Duodenal mucosa (tissue), 2 donors: ENCODE data around the gene IL7R.

Experiments used
- H3K27ac ChIP-seq: one replicate; pipeline ENCODE4 v1.7.0; 2013; ENCODE audit warnings: low read depth, low read length
- H3K27me3 ChIP-seq, 2 donors: one replicate each; pipeline ENCODE4 v1.7.0; 2013; ENCODE audit warnings: low read length in 2 of 2, control low read depth in 1 of 2; ENCODE audit not compliant: insufficient read depth in 2 of 2, control insufficient read depth in 1 of 2
- H3K36me3 ChIP-seq, 2 donors: one replicate each; pipeline ENCODE4 v1.7.0; 2013; ENCODE audit warnings: low read length in 2 of 2, control low read depth in 1 of 2; ENCODE audit not compliant: insufficient read depth in 2 of 2, control insufficient read depth in 1 of 2
- H3K4me1 ChIP-seq, 2 donors: one replicate each; pipeline ENCODE4 v1.7.0; 2013; ENCODE audit warnings: low read length in 2 of 2, control low read depth in 1 of 2; ENCODE audit not compliant: insufficient read depth in 2 of 2, control insufficient read depth in 1 of 2
- H3K4me3 ChIP-seq, 2 donors: one replicate each; pipeline ENCODE4 v1.7.0; 2013; ENCODE audit warnings: low read length in 2 of 2, low read depth in 1 of 2
- H3K9ac ChIP-seq, 2 donors: one replicate each; pipeline ENCODE4 v1.7.0; 2013; ENCODE audit warnings: low read length in 2 of 2, low read depth in 1 of 2
- H3K9me3 ChIP-seq, 2 donors: one replicate each; pipeline ENCODE4 v1.7.0; 2013; ENCODE audit warnings: low read length in 2 of 2, control low read depth in 1 of 2; ENCODE audit not compliant: control insufficient read depth in 1 of 2

Gene IL7R

DNA sequence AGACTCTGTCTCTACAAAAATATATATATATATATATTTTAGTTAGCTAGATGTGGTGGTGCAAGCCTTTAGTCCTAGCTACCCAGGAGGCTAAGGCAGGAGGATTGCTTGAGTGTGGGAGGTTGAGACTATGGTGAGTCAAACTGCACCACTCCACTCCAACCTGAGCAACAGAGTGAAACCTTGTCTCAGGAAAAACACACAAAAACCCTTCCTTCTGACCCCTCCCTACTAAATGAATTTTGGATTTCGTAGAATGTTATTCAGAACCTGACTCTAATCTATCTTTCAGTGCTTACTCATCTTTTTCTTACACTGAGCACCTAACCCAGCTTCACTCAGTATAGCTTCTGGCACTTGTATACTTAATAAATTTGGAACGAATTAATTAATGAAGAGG is 35.2 kb upstream of the IL7R start:
- H3K27ac ChIP-seq = no peak overlapping the region
- no peak overlapping the region for H3K9ac ChIP-seq
- no peaks in the 10 kb centered on the region for H3K9me3 ChIP-seq
- H3K27me3 ChIP-seq = no peaks in the 10 kb centered on the region
- peaks cover 0 to 2% of the 10 kb centered on the region in 2 donors for H3K4me1 ChIP-seq
- no peak overlapping the region for H3K4me3 ChIP-seq
- no peaks in the 10 kb centered on the region for H3K36me3 ChIP-seq

DNA sequence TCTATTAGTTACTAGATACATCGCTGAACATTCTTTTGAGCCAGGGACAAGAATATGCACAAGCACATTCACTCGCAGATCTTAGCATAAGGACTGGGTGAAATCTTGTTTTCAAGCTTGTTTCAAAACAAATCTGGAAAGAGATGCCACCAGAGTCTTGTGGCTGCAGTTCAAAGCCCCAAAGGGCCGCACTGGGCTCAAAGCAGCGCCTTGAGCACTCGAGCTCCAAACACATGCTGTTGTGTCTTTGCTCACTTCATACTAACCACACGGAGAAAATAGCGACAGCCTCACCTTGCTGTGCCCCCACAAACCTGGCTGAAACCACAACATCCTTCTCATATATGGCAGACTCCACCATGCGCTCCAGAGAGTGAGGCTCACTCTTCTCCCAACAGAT is 34.2 kb upstream of the IL7R start:
- Histone ChIP-seq H3K36me3 (no peaks in the 10 kb centered on the region), H3K4me1 (peaks cover 0 to 2% of the 10 kb centered on the region in 2 donors), H3K27me3 (no peaks in the 10 kb centered on the region), H3K4me3 (no peak overlapping the region), H3K9me3 (no peaks in the 10 kb centered on the region), H3K27ac (no peak overlapping the region), H3K9ac (no peak overlapping the region)

DNA sequence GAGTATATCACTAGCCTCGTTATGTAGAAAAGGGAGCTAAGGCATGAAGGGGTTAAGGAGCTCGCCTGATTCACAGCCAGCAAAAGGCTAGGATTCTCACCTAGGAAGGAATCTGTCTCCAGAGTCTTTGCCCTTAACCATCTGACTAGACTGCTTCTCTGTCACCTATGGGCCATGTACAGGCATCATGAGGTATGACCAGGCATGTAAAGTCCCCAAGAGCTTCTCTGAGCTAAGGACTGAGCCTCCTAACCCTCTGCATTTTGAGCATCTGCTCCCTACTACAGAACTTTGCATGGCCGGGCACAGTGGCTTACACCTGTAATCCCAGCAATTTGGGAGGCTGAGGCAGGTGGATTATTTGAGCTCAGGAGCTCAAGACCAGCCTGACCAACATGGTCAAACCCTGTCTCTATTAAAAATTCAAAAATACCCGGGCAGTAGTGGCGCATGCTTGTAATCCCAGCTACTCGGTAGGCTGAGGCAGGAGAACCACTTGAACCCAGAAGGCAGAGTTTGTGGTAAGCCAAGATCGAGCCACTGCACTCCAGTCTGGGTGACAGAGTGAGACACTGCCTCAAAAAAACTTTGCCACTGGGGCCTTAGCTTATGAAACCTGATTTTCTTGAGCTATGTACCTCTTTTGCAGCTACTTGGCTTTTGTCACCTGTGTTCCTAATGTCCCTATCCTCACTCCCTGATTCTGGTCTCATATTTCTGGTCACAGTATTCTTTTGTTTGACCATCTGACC is 33.2 kb upstream of the IL7R start:
- Histone ChIP-seq H3K36me3 (no peaks in the 10 kb centered on the region), H3K4me1 (peaks cover 0 to 2% of the 10 kb centered on the region in 2 donors), H3K9ac (no peak overlapping the region), H3K27ac (no peak overlapping the region), H3K4me3 (no peak overlapping the region), H3K9me3 (no peaks in the 10 kb centered on the region), H3K27me3 (no peaks in the 10 kb centered on the region)

- Histone ChIP-seq H3K36me3 (no peaks in the 10 kb centered on the region), H3K9me3 (no peaks in the 10 kb centered on the region), H3K27ac (no peak overlapping the region), H3K4me1 (peaks cover 0 to 2% of the 10 kb centered on the region in 2 donors), H3K4me3 (no peak overlapping the region), H3K9ac (no peak overlapping the region), H3K27me3 (no peaks in the 10 kb centered on the region)
Measured at GRCh38 chr5:35826056-35826455, 30.6 kb upstream of the IL7R start.

DNA sequence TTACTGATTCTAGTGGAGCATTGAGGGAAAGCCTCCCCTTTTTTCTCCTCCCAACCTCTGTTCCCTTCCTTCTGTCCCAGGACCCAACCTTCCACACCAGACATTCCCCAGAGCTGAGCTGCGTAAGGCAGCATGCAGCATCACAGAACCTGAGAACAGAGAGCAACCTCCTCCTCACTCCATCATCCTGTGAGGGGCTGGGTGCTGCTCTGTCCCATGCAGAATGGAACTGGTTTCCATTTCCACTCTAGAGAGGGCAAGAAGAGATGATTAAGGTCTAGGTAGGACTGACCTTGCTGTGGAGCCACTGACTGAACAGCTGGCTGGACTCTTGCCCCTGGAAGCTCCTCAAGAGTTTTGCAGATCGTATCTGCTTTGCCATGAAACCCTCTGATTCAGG is 30.1 kb upstream of the IL7R start:
- no peak overlapping the region for H3K27ac ChIP-seq

GRCh38 chr5:35828082-35828598 is 28.6 kb upstream of the IL7R start:
- no peaks in the 10 kb centered on the region for H3K9me3 ChIP-seq
- H3K9ac ChIP-seq = no peak overlapping the region
- H3K36me3 ChIP-seq = no peaks in the 10 kb centered on the region
- no peak overlapping the region for H3K4me3 ChIP-seq
- H3K4me1 ChIP-seq = no peaks in the 10 kb centered on the region
- H3K27me3 ChIP-seq = no peaks in the 10 kb centered on the region
- no peak overlapping the region for H3K27ac ChIP-seq

More for the DNA sequence above, 30.1 kb upstream of the IL7R start:
- no peaks in the 10 kb centered on the region for H3K9me3 ChIP-seq
- no peaks in the 10 kb centered on the region for H3K36me3 ChIP-seq
- no peak overlapping the region for H3K4me3 ChIP-seq
- no peaks in the 10 kb centered on the region for H3K27me3 ChIP-seq
- no peaks in the 10 kb centered on the region for H3K4me1 ChIP-seq
- H3K9ac ChIP-seq = no peak overlapping the region

DNA sequence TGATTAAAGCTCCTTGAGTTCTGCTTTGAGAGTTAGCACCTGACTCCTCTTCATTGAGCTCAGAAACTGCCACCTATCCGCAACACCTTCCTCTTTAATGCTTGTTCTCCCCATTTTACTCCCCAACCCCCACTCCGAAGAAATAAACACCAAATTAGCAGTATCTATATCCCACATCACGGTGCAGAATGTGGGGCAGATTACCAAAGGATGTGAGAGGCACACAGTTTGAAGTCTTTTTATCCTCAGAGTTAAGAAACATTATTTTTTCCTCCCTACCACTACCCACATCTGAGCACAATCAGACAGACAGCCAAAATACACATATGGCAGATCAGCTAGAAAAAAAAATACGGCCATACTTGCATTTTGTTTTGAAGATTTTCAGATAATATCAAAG is 26.1 kb upstream of the IL7R start:
- no peaks in the 10 kb centered on the region for H3K27me3 ChIP-seq
- H3K27ac ChIP-seq = no peak overlapping the region
- no peaks in the 10 kb centered on the region for H3K4me1 ChIP-seq
- H3K36me3 ChIP-seq = no peaks in the 10 kb centered on the region
- no peaks in the 10 kb centered on the region for H3K9me3 ChIP-seq
- H3K4me3 ChIP-seq = no peak overlapping the region
- H3K9ac ChIP-seq = no peak overlapping the region

DNA sequence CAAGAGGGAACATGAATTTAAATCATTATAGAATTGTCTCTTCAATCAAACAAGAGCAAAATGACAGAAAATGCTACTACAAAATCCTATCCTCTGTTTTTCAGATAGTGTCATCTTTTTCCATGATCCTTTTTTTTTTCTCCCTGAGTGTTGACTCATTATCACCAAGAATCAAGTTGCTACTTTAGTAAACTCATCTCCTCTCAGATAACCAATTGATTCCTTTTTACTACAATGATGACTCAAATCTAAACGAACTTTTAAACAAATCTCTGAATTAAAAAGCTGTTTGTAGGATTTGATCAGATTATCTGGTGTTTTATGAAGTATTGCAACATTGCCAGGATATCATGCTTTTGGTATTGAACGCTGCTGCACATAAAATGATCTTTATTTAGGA is 23.9 kb upstream of the IL7R start:
- no peaks in the 10 kb centered on the region for H3K36me3 ChIP-seq
- no peak overlapping the region for H3K4me3 ChIP-seq
- H3K9me3 ChIP-seq = no peaks in the 10 kb centered on the region
- no peaks in the 10 kb centered on the region for H3K4me1 ChIP-seq
- H3K27ac ChIP-seq = no peak overlapping the region
- no peaks in the 10 kb centered on the region for H3K27me3 ChIP-seq
- H3K9ac ChIP-seq = no peak overlapping the region

DNA sequence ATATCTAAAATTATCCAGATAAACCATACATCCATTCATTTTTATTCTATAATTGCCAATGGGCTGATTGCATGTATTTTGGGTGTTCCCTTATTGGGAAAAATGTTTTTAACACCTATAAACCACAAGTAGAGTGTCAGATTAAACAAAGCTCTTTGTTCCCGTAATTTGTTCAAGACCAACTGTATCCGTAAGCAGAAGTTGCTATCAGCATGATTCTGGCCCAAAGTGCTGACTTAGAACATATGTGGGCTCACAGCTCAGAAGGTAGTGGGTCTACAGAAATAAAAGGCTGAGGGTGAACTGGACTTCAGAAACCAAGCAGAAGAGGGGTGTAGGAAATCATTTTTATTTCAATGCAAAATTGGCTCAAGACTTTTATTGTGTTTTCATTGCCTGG is 23.5 kb upstream of the IL7R start:
- no peak overlapping the region for H3K4me3 ChIP-seq
- H3K9me3 ChIP-seq = no peaks in the 10 kb centered on the region
- H3K4me1 ChIP-seq = no peaks in the 10 kb centered on the region
- no peak overlapping the region for H3K27ac ChIP-seq
- H3K36me3 ChIP-seq = no peaks in the 10 kb centered on the region
- no peak overlapping the region for H3K9ac ChIP-seq
- no peaks in the 10 kb centered on the region for H3K27me3 ChIP-seq

DNA sequence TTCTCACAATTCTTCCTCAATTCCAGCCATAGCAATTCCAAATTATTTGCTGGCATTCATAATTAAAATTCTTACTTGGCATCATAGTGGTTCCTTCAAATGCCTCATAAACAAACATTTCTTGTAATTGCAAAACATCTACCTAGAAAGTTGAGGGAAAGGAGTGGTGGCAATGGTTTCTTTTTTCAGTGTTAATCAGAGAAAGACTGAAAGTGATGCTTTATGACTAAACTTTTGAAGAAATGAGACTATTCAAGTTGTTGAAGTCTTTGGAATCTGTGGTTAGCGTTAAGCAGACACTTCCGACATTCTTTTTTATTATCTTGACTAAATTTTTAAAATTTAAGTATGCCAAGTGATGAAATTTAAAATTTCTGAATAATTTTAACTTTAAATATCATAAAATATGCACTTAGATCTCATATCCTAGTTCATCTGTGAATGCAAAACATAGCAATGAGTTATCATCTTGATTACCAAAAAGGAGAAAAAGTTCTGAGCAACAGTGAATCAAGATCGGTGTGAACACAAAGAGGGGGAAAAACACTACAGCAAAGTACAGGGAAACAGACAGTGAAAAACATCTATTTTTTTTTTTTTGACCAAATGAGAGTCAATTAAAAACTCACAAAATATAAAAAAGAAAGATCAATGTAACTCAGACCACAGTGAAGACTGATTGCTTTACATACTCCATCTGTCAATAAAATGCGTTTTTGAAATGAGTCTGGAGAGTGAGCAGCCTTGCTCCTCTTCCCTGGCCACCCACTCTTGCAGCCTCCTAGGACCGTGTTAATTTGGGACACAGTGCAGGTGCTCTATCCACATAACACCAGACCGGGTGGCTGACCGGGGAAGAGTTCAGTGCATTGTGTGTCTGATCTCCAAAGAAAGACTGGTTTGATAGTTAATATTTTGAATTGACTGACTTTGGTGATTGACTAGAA is 20.6 kb upstream of the IL7R start:
- Histone ChIP-seq H3K27me3 (no peaks in the 10 kb centered on the region), H3K4me3 (no peak overlapping the region), H3K27ac (no peak overlapping the region), H3K4me1 (no peaks in the 10 kb centered on the region), H3K9ac (no peak overlapping the region), H3K9me3 (no peaks in the 10 kb centered on the region), H3K36me3 (no peaks in the 10 kb centered on the region)
